HG03521 (cell line): ENCODE measurements around the gene CLC.
"Not testable (repeated sequence)": the region's sequence is repeated elsewhere in the genome, so short reads cannot be mapped to it uniquely, and the experiment has no call there.

Experiments
- ATAC-seq: cut with Tn5 transposase; IDR thresholded peaks from one replicate; pipeline ENCODE4 v1.9.1; 2021; ENCODE audit warnings: mild to moderate bottlenecking, moderate library complexity; ENCODE audit not compliant: unreplicated experiment

CLC gene

GRCh38 chr19:39731685-39732084, 6.1 kb downstream of the CLC start:
- no peak for ATAC-seq

DNA sequence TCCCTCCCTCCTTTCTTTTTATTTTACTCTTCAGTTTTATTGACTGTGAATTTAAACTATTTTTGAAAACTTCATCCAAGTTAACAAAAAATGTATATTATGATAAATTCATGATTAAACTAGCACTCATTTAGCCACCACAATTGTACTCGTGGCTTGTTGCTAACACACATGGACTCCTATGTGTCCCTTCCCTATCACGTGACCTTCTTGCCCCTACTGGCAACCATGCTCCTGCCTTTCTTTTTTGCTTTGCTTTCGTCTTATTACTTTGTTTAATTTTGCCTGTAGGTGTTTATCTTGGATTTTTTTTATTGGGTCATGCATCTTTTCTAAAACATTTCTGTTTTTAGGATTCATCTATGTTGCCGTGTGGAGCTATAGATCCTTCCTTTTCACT, 8.2 kb downstream of the CLC start:
- no peak for ATAC-seq

GRCh38 chr19:39728040-39728439, 9.8 kb downstream of the CLC start:
- no peak for ATAC-seq

DNA sequence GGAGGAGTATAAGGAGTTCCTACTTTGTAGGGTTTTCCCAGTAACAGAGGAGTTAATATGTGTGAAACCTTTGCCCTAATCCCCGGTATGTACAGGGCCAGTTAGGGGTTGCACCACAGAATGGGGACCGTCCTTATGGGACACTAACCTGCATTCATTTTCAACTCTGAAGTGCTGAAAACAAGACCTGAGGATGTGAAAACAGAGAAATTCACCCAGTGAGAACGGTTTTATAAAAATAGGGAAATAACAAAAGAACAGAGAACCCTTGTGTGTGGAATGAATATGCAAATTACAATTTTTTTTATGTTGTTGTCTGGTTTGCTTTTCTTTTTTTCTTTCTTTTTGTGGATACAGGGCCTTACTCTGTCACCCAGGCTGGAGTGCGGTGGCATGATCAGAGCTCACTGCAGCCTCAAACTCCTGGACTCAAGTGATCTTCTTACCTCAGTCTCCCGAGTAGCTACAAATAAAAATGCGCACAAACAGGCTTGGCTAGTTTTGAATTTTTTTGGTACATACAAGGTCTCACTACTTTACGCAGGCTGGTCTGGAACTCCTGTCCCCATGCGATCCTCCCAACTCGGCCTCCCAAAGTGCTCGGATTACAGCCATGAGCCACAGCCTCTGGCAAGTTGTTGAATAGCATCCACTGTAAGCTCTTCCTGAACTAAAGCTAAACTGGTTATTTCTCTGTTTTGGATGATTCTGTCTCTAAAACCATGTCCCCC, 10.6 kb downstream of the CLC start:
- no peak for ATAC-seq

GRCh38 chr19:39725995-39726394, 11.8 kb downstream of the CLC start:
- ATAC-seq: no peak

DNA sequence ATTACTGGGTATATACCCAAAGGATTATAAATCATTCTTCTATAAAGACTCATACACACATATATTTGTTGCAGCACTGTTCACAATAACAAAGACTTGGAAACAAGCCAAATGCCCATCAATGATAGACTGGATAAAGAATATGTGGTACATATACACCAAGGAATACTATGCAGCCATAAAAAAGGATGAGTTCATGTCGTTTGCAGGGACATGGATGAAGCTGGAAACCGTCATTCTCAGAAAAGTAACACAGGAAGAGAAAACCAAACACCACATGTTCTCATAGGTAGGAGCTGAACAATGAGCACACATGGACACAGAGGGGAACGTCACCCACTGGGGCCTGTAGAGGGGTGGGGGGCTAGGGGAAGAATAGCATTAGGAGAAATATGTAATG, 17.7 kb downstream of the CLC start:
- ATAC-seq: not testable (repeated sequence)

DNA sequence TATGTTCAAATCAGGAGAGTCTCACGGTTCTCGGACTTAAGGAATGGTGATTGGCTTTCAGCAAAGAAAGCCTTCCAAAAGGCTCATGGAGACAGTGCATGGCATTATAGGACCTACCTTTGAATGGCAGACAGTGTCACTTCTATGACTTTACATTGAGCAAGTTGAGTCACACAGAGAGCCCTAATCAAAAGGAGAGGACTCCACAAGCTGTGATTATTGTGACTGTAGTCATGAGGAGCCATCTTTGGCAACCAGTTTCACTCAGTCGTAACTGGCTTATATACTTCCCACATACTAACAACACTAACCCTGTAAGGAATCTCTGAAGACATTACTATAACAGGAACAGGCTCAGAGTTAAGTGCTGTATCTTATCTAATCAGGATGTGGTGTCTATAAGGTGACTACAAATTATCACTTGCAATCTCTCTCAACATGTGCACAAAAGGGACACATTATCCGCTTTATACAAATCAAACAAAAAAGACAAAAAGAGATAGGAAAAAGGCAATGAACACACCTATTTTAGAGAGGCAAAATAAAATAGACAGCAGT, 27.4 kb downstream of the CLC start:
- ATAC-seq: no peak

DNA sequence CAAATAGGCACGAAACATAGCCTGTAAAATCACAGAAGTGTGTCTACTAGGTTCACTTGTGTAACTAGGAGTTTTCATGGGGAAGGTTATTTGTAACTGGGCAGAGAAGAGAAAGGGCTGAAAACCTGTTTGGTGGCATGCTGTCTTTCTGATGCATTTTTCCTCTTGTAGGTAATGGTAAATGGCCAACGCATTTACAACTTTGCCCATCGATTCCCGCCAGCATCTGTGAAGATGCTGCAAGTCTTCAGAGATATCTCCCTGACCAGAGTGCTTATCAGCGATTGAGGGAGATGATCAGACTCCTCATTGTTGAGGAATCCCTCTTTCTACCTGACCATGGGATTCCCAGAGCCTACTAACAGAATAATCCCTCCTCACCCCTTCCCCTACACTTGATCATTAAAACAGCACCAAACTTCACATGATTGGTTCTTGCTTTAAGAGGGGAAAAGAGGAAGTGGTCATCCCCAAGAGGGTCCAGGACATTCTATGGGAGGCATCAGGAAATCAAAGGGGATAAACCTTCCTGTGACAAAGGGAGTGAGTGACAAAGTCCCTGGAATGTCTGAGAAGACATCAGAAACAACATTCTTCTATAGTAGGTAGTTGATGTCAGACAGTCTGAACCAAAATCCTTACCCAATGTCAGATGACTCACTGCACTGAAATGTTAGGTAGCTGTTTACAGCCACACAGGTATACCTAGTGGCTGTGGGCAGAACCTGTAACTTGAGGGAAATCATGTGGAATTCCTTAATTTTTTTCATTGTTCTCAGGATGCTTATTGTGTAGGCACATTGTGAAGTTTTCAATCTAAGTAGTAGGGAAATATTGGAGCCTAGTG, 28.6 kb downstream of the CLC start:
- no peak for ATAC-seq

DNA sequence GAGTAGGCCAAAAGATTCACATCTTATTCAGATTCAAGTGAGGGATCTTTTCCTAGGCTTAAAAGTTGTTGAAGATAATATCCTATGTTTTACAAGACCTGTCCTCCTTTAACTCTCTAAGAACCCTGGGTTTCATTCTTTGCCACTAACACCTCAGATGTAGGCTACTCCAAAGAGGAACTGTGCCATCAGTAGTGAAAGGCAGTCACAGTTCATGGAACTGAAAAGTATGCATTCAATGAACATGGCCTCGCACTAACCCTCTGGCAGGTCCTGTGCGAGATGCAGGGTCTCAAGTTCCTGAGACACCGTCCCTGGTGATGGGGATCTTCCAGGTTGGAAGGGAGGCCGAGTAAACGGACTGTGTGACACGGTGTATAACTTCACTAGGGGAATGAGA, 29.2 kb downstream of the CLC start:
- no peak for ATAC-seq

GRCh38 chr19:39705578-39706188, 32.1 kb downstream of the CLC start:
- ATAC-seq: no peak

DNA sequence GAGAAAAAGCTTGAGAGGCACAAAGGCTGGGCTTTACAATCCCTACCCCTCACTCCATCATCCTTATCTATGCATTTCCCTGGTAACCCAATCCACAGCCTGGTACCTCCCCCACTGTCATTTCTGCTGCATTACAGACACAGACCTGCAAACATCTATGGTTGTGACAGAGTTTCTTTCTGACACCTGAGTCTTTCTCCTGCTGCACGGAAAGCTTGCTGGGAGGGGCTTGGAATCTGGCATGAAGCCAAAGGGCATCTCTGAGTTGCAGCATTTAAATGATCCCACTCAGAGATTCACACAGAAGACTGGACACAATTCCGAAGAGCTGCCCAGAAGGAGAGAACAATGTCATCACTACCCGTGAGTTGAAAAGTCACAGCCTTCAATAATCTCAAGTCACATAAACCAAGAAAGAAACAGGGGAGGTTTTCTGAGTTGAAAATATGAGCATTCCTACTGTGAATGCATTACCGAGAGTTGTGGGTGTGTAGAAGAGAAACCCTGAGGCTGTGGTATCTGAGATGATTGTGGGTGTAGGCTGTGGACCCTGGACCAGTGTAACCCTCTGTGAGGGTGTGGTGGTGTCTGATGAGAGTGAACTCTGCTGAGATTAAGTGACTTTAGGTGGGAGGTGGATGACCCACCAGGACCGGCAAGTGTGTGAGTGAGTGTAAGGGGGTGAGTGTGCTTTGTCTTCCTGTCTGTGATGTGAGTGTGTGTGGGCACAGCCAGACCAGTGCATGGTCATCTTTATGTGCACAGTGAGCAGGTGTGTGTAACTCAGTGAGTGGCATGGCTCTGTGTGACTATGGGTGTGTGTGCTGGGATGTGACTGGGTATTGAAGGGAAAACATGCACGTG, 33.4 kb downstream of the CLC start, which contains the start of gene LGALS14:
LGALS14 (plus strand) TSS at position 301 of the 864 bp plus-strand sequence; CDS start at position 349, 48 bp downstream.
- ATAC-seq: peak; percentile 48

DNA sequence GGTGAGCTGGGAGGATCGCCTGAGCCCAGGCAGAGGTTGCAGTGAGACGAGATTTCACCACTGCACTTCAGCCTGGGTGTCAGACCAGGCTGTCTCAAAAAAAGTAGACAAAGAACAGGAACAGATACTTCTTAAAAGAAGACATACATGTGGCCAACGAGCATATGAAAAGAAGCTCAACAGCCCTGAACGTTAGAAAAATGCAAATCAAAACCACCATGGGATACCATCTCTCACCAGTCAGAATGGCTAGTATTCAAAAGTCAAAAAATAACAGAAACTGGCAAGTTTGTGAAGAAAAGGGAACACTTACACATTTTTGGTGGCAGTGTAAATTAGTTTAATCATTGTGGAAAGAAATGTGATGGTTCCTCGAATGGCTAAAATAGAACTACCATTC, 36.5 kb downstream of the CLC start:
- peak; percentile 41 for ATAC-seq

GRCh38 chr19:39698535-39698934, 39.3 kb downstream of the CLC start:
- no peak for ATAC-seq

GRCh38 chr19:39696387-39696786, 41.4 kb downstream of the CLC start:
- ATAC-seq: no peak

GRCh38 chr19:39695759-39696158, 42.1 kb downstream of the CLC start:
- no peak for ATAC-seq

DNA sequence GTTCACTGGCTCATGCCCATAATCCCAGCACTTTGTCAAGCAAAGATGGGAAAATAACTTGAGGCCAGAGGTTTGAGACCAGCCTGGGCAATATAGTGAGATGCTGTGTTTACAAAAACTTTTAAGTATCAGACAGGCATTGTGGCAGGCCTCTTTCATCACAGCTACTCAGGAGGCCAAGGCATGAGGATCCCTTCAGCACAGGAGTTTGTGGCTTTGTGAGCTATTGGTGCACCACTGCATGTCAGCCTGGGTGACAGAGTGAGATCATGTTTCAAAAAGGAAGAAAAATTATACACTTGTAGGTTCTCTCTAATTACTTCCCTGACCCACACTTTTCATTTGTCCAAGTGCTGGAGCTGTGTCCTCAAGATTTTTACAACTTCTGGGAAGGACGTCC, 45.0 kb downstream of the CLC start:
- no peak for ATAC-seq

GRCh38 chr19:39692166-39692565, 45.7 kb downstream of the CLC start:
- ATAC-seq: no peak

GRCh38 chr19:39688637-39689036, 49.2 kb downstream of the CLC start:
- not testable (repeated sequence) for ATAC-seq

DNA sequence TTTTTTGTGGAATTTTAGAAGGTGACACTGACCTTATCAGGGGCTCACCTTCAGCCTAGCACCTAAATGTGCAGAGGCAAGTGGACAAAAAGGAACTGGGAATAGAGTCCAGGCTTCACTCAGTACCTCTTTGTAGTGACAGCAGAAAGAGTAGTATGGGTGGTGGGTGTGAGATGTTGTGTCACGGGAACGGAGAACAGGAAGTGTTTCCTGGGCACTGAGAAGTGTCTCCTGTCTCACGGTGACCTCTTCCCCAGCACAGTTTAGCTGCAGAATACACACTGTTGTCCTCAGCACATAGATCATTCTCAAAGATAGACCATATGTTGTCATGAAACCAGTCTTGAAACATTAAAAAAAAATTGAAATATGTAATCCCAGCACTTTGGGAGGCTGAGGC, 51.1 kb downstream of the CLC start:
- ATAC-seq: no peak

- ATAC-seq: no peak
Measured at GRCh38 chr19:39684267-39684666, 53.6 kb downstream of the CLC start.
